HepG2 (cell line): Measurements from ENCODE around the gene NISCH. TPM values are rescaled to one million over a fixed set of nuclear protein-coding genes. Genes with fewer than 3 reads are reported as not detected.

Experiments
- AKAP8 ChIP-seq: sonication (generic); formaldehyde crosslinking; IDR thresholded peaks from 2 replicates; pipeline ENCODE4 v1.5.1; 2020; ENCODE audit warnings: mild to moderate bottlenecking, missing genetic modification reagents
- CC2D1A ChIP-seq: sonication (generic); formaldehyde crosslinking; IDR thresholded peaks from 2 replicates; pipeline ENCODE4 v1.8.1; 2023; ENCODE audit warnings: mild to moderate bottlenecking, missing genetic modification reagents
- MED1 ChIP-seq: sonication (generic); formaldehyde crosslinking; IDR thresholded peaks from 2 replicates; pipeline ENCODE4 v1.4.0; 2020; ENCODE audit warnings: missing genetic modification reagents
- PTBP1 ChIP-seq: fragments of 200-400 bp; formaldehyde crosslinking; IDR thresholded peaks from 2 replicates; pipeline ENCODE4 v1.6.1; 2018; ENCODE audit warnings: low read length, low read depth; ENCODE audit not compliant: poor library complexity, severe bottlenecking
- RBM22 ChIP-seq: fragments of 200-400 bp; formaldehyde crosslinking; optimal IDR thresholded peaks from 2 replicates; pipeline ENCODE3; 2017; ENCODE audit warnings: mild to moderate bottlenecking, low read length, moderate library complexity
- SATB2 ChIP-seq: sonication (generic); formaldehyde crosslinking; IDR thresholded peaks from 2 replicates; pipeline ENCODE4 v1.5.0; 2020; ENCODE audit warnings: missing genetic modification reagents
- SRSF4 ChIP-seq: fragments of 200-400 bp; formaldehyde crosslinking; IDR thresholded peaks from one replicate; pipeline ENCODE4 v1.6.1; 2018; ENCODE audit warnings: mild to moderate bottlenecking, low read depth, low read length, moderate library complexity; ENCODE audit not compliant: poor library complexity, severe bottlenecking
- ZFP90 ChIP-seq: sonication (generic); formaldehyde crosslinking; IDR thresholded peaks from 2 replicates; pipeline ENCODE4 v1.8.0; 2022; ENCODE audit warnings: missing genetic modification reagents, mild to moderate bottlenecking, inconsistent platforms, borderline replicate concordance
- ZNF674 ChIP-seq: sonication (generic); formaldehyde crosslinking; IDR thresholded peaks from 2 replicates; pipeline ENCODE4 v1.5.0; 2020; ENCODE audit warnings: low read depth, mild to moderate bottlenecking, missing genetic modification reagents
- ZNF720 ChIP-seq: sonication (generic); formaldehyde crosslinking; IDR thresholded peaks from 2 replicates; pipeline ENCODE4 v1.4.0; 2020; ENCODE audit warnings: missing genetic modification reagents
- ZNF737 ChIP-seq: sonication (generic); formaldehyde crosslinking; IDR thresholded peaks from 2 replicates; pipeline ENCODE4 v1.5.0; 2020; ENCODE audit warnings: missing genetic modification reagents, mild to moderate bottlenecking, borderline replicate concordance
- polyA plus RNA-seq, 8 experiments: library from polyadenylated mRNA; depleted of rRNA in 3 of 8; stranded (reverse) in 7 of 8; unstranded in 1 of 8; fragments of >200 nt; fragmentation: Illumina TruSeq in 4 of 8; extraction: Trizol in 4 of 8; gene quantifications; 2 replicates each; pipeline versions ENCODE4 v1.2.1 to v1.2.3, GENCODE V29; 2011 to 2016; ENCODE audit warnings: low read depth in 4 of 8, missing spikeins in 1 of 8, mixed read lengths in 1 of 8; ENCODE audit not compliant: insufficient read depth in 1 of 8
- total RNA-seq, 5 experiments: library from RNA; depleted of rRNA; stranded (reverse); fragments of >200 nt; fragmentation: Illumina TruSeq; extraction: Trizol; gene quantifications; 2 replicates each; pipeline ENCODE4 v1.2.3, GENCODE V29; 2016; ENCODE audit warnings: low read depth in 1 of 5
- TF ChIP-seq, protein P1 (sequence below): sonication (generic); formaldehyde crosslinking; conservative IDR thresholded peaks from 2 replicates; pipeline ENCODE4 v1.8.1; 2023; ENCODE audit warnings: missing genetic modification reagents
- TF ChIP-seq, protein P2 (sequence below): sonication (generic); formaldehyde crosslinking; IDR thresholded peaks from 2 replicates; pipeline ENCODE4 v1.4.0; 2020; ENCODE audit warnings: mild to moderate bottlenecking, missing genetic modification reagents
- TF ChIP-seq, protein P3 (sequence below): sonication (generic); formaldehyde crosslinking; IDR thresholded peaks from 2 replicates; pipeline ENCODE4 v1.4.0; 2020; ENCODE audit warnings: missing genetic modification reagents

The NISCH gene
- total and polyA plus RNA-seq, 2 of the 13 experiments (the other 11 are each of a cell fraction or from before 2014, with no cell fraction given), result 27.0 to 47.6 TPM

DNA sequence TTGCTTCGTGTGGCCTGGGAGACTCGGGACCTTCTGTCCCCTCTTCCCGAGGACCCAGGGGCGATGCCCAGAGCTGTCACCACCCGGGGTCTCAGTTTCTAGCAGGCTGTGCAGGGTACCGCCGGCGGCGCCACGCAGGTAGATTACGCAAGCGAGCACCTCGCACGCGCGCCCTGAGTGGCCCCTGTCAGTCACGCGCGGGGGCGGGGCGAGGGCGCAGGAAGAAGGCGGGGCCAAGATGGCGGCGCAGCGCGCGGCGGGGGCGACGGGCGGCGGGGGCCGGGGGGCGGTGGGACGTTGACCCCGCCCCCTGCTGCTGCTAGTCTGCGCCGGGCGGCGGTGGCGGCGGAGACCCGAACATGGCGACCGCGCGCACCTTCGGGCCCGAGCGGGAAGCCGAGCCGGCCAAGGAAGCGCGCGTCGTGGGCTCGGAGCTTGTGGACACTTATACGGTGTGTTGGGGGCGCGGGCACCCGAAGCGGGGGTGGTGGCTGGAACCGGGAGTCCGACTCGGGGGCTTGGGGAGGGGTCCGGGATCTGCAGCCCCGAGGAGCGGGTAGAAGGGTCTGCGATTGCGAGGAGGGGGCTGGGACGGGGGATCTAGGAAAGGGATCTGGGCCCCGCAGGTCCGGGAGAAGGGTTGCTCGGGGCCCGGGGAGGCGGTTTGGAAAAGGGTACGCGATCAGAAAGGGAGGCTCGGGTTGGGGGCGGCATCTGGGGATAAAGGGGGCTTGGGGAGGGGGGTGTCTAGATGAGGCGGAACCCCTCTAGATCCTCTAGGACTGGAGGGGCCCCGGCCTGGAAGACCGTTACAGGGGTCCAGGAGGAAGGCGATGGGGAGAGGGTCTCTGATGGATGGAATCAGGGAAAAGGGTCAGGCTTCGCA lies at the start of gene NISCH (continued):
- TF ChIP-seq PTBP1 (no peak), ZFP90 (CRISPR knock-in tag) (no peak), ZNF737 (CRISPR knock-in tag) (no peak), RBM22 (no peak), AKAP8 (CRISPR knock-in tag) (no peak), ZNF720 (CRISPR knock-in tag) (no peak), MED1 (CRISPR knock-in tag) (peak; percentile 63), CC2D1A (CRISPR knock-in tag) (no peak), SATB2 (CRISPR knock-in tag) (no peak), SRSF4 (no peak), ZNF674 (CRISPR knock-in tag) (no peak)
- TF ChIP-seq, protein P1, sequence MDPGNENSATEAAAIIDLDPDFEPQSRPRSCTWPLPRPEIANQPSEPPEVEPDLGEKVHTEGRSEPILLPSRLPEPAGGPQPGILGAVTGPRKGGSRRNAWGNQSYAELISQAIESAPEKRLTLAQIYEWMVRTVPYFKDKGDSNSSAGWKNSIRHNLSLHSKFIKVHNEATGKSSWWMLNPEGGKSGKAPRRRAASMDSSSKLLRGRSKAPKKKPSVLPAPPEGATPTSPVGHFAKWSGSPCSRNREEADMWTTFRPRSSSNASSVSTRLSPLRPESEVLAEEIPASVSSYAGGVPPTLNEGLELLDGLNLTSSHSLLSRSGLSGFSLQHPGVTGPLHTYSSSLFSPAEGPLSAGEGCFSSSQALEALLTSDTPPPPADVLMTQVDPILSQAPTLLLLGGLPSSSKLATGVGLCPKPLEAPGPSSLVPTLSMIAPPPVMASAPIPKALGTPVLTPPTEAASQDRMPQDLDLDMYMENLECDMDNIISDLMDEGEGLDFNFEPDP, result no peak
- TF ChIP-seq, protein P2, sequence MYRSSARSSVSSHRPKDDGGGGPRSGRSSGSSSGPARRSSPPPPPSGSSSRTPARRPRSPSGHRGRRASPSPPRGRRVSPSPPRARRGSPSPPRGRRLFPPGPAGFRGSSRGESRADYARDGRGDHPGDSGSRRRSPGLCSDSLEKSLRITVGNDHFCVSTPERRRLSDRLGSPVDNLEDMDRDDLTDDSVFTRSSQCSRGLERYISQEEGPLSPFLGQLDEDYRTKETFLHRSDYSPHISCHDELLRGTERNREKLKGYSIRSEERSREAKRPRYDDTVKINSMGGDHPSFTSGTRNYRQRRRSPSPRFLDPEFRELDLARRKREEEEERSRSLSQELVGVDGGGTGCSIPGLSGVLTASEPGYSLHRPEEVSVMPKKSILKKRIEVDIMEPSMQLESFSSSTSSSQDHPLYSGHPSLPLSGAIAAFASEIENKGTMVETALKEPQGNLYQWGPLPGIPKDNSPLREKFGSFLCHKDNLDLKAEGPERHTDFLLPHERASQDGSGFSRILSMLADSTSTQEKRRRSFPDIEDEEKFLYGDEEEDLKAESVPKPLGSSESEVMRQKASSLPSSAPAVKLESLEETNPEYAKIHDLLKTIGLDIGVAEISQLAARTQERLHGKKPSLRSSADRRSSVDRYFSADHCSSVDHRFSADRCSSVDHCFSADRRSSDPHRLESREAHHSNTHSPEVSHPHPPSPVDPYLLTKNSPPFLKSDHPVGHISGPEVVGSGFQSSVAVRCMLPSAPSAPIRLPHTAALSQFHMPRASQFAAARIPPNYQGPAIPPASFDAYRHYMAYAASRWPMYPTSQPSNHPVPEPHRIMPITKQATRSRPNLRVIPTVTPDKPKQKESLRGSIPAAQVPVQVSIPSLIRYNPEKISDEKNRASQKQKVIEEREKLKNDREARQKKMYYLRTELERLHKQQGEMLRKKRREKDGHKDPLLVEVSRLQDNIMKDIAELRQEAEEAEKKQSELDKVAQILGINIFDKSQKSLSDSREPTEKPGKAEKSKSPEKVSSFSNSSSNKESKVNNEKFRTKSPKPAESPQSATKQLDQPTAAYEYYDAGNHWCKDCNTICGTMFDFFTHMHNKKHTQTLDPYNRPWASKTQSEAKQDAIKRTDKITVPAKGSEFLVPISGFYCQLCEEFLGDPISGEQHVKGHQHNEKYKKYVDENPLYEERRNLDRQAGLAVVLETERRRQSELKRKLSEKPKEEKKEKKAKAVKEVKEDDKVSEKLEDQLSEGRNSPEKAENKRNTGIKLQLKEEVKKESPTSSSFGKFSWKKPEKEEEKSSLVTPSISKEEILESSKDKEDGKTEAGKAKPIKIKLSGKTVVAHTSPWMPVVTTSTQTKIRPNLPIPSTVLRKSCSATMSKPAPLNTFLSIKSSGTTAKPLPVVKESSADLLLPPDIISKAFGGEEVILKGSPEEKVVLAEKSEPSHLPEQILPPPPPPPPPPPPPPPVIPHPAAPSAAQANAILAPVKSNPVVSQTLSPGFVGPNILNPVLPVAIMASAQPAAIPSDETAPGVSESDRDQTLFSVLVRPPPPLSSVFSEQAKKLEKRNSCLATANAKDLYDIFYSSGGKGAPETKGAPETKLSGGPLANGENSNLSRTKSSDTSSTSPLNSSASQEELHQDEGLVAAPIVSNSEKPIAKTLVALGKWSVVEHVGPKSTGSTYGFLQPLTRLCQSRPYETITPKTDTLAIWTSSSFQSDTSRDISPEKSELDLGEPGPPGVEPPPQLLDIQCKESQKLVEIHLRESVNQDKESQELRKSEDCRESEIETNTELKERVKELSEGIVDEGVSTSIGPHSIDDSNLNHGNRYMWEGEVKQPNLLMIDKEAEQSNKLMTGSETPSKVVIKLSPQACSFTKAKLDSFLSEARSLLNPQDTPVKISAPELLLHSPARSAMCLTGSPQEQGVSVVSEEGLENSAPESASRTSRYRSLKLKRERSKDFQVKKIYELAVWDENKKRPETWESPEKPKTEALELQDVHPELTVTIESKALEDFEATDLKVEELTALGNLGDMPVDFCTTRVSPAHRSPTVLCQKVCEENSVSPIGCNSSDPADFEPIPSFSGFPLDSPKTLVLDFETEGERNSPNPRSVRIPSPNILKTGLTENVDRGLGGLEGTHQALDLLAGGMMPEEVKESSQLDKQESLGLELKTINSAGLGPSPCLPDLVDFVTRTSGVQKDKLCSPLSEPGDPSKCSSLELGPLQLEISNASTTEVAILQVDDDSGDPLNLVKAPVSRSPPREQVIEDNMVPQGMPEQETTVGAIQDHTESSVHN, result no peak
- TF ChIP-seq, protein P3, sequence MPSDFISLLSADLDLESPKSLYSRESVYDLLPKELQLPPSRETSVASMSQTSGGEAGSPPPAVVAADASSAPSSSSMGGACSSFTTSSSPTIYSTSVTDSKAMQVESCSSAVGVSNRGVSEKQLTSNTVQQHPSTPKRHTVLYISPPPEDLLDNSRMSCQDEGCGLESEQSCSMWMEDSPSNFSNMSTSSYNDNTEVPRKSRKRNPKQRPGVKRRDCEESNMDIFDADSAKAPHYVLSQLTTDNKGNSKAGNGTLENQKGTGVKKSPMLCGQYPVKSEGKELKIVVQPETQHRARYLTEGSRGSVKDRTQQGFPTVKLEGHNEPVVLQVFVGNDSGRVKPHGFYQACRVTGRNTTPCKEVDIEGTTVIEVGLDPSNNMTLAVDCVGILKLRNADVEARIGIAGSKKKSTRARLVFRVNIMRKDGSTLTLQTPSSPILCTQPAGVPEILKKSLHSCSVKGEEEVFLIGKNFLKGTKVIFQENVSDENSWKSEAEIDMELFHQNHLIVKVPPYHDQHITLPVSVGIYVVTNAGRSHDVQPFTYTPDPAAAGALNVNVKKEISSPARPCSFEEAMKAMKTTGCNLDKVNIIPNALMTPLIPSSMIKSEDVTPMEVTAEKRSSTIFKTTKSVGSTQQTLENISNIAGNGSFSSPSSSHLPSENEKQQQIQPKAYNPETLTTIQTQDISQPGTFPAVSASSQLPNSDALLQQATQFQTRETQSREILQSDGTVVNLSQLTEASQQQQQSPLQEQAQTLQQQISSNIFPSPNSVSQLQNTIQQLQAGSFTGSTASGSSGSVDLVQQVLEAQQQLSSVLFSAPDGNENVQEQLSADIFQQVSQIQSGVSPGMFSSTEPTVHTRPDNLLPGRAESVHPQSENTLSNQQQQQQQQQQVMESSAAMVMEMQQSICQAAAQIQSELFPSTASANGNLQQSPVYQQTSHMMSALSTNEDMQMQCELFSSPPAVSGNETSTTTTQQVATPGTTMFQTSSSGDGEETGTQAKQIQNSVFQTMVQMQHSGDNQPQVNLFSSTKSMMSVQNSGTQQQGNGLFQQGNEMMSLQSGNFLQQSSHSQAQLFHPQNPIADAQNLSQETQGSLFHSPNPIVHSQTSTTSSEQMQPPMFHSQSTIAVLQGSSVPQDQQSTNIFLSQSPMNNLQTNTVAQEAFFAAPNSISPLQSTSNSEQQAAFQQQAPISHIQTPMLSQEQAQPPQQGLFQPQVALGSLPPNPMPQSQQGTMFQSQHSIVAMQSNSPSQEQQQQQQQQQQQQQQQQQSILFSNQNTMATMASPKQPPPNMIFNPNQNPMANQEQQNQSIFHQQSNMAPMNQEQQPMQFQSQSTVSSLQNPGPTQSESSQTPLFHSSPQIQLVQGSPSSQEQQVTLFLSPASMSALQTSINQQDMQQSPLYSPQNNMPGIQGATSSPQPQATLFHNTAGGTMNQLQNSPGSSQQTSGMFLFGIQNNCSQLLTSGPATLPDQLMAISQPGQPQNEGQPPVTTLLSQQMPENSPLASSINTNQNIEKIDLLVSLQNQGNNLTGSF (CRISPR knock-in tag), result no peak
